ENCODE data around the gene ZSCAN22.

Gene ZSCAN22

DNA sequence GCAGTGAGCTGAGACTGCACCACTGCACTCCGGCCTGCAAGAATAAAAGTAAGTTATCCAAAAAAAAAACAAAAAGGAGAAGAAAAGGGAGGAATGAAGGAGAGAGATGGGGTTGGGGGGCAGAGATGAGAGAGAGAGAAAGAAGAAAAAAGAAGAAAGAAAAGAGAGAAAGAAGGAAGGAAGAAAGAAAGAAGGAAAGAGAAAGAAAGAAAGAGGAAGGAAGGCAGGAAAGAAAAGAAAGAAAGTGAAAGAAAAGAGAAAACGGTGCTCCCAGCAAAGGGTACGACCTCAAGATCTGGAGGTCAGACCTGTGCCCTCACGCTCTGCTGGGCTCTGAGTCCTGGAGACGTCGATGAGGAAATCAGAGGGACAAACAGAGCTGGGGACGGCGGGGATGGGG lies 22.8 kb downstream of the ZSCAN22 start:
- H3K9ac ChIP-seq (ENCODE audit: low read depth, low read length, poor library complexity, severe bottlenecking), result peak overlapping the region; percentile 15
- no peaks in the 10 kb centered on the region for H4K20me1 ChIP-seq (ENCODE audit: insufficient read depth, low read length, poor library complexity, severe bottlenecking)
- H3K36me3 ChIP-seq (ENCODE audit: insufficient read depth, low read length), result no peaks in the 10 kb centered on the region
- H3K9me2 ChIP-seq (replicated peaks; ENCODE audit: low read depth, low read length), result no peaks in the 10 kb centered on the region
- H3K9me3 ChIP-seq (ENCODE audit: insufficient read depth, low read depth, low read length), result no peaks in the 10 kb centered on the region
- no peaks in the 10 kb centered on the region for H3F3A ChIP-seq (ENCODE audit: low read depth)
- H3K79me2 ChIP-seq (ENCODE audit: insufficient read depth, low read length), result peaks cover 25% of the 10 kb centered on the region
- TF ChIP-seq, protein P1, sequence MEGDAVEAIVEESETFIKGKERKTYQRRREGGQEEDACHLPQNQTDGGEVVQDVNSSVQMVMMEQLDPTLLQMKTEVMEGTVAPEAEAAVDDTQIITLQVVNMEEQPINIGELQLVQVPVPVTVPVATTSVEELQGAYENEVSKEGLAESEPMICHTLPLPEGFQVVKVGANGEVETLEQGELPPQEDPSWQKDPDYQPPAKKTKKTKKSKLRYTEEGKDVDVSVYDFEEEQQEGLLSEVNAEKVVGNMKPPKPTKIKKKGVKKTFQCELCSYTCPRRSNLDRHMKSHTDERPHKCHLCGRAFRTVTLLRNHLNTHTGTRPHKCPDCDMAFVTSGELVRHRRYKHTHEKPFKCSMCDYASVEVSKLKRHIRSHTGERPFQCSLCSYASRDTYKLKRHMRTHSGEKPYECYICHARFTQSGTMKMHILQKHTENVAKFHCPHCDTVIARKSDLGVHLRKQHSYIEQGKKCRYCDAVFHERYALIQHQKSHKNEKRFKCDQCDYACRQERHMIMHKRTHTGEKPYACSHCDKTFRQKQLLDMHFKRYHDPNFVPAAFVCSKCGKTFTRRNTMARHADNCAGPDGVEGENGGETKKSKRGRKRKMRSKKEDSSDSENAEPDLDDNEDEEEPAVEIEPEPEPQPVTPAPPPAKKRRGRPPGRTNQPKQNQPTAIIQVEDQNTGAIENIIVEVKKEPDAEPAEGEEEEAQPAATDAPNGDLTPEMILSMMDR (conservative IDR thresholded peaks at IDR 0.05; ENCODE audit: low read length), result no peak
- no peak for TF ChIP-seq EZH2phosphoT487 (IDR thresholded peaks at IDR 0.05; ENCODE audit: borderline replicate concordance)
- H3K4me1 ChIP-seq (ENCODE audit: insufficient read depth, low read length, poor library complexity, severe bottlenecking), result peaks cover 23% of the 10 kb centered on the region
- no peaks in the 10 kb centered on the region for H3K27me3 ChIP-seq (ENCODE audit: insufficient read depth, low read length, poor library complexity, severe bottlenecking)
- peak overlapping the region; percentile 84 for H3K4me2 ChIP-seq (ENCODE audit: low read depth, low read length, poor library complexity, severe bottlenecking)
- H2AFZ ChIP-seq (ENCODE audit: low read length), result no peak overlapping the region
- H3K4me3 ChIP-seq (ENCODE audit: low read length, poor library complexity, severe bottlenecking), result peak overlapping the region; percentile 11

DNA sequence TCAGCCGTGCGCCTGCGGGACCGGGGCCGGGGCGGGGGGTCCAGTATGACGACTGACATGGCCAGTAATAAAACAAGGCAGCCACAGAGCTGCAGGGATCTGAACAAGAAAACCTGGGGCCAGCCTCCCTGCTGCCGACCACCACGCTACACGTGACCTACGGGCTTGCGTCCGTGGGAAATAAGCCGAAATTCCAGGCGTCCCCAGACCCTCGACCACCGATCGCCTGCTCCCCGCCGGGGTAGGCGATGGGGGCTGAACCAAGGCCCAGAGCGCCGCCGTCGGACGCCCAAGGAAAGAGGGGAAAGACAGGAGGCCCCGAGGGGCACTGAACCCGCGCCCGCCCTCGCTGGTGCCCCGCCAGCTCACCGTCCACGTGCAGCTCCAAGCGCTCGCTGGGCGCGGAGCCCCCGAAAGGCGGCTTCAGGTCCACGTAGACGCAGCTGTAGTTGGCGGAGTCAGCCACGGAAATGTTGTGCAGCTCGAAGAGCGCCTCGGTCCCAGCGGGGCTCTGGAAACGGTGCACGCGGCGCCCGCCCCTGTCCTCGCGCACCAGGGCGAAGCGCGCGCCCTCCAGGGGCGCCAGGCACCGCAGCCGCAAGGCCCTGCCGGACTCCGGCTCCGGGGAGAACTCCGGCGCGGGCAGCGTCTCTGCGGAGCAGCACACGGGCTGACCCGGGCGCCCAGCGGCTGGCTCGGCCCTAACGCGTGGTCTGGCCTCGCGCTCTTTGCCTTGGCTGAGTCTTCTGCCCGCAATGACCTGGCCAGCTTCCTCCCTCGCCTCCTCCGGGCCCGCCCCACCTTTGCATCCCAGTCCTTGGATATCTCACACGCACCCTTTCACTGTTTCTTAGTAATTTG lies 23.4 kb downstream of the ZSCAN22 start:
- Histone ChIP-seq H3K27me3 (ENCODE audit: insufficient read depth, low read length, poor library complexity, severe bottlenecking) (no peaks in the 10 kb centered on the region), H4K20me1 (ENCODE audit: insufficient read depth, low read length, poor library complexity, severe bottlenecking) (no peaks in the 10 kb centered on the region), H3K9me3 (ENCODE audit: insufficient read depth, low read depth, low read length) (no peaks in the 10 kb centered on the region), H2AFZ (ENCODE audit: low read length) (no peak overlapping the region), H3K4me1 (ENCODE audit: insufficient read depth, low read length, poor library complexity, severe bottlenecking) (peaks cover 23% of the 10 kb centered on the region), H3K79me2 (ENCODE audit: insufficient read depth, low read length) (peaks cover 25% of the 10 kb centered on the region), H3K9me2 (replicated peaks; ENCODE audit: low read depth, low read length) (no peaks in the 10 kb centered on the region), H3K4me2 (ENCODE audit: low read depth, low read length, poor library complexity, severe bottlenecking) (no peak overlapping the region), H3F3A (ENCODE audit: low read depth) (no peaks in the 10 kb centered on the region), H3K4me3 (ENCODE audit: low read length, poor library complexity, severe bottlenecking) (no peak overlapping the region), H3K36me3 (ENCODE audit: insufficient read depth, low read length) (no peaks in the 10 kb centered on the region), H3K9ac (ENCODE audit: low read depth, low read length, poor library complexity, severe bottlenecking) (no peak overlapping the region)
- TF ChIP-seq, protein P1 (conservative IDR thresholded peaks at IDR 0.05; ENCODE audit: low read length), result no peak
- no peak for TF ChIP-seq EZH2phosphoT487 (IDR thresholded peaks at IDR 0.05; ENCODE audit: borderline replicate concordance)

DNA sequence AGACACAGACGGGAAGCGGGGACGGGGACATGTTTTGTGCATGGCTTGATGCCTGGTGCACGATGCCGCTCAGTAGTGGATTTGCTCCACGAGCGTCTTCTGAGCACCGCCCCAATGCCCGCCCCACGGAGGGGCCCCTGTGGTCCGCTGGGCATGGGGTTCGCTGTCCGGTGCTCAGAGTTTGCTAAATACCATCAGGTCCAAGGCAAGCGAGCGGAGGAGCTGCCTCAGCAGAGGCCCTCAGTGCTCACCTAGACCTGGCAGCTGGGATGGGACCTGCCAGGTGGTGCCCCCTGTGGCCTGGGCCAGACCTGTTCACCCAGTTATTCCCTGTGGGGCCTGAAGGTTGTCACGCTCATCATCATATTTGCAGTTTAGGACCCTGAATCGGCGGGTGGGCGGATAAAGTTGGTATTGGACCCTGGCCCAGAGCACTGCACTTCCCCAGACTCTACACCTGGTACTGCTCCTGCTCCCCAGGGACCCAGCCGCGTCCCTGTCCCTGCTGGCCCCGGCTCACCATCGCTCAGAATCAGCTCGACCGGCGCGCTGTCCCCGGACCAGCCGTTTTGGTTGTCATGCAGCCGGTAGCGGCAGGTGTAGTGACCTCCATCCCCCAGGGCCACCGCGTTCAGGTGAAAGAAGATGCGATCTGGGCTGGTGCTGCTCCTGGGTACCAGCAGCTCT lies 24.2 kb downstream of the ZSCAN22 start:
- Histone ChIP-seq H2AFZ (ENCODE audit: low read length) (no peak overlapping the region), H3K36me3 (ENCODE audit: insufficient read depth, low read length) (no peaks in the 10 kb centered on the region), H3K79me2 (ENCODE audit: insufficient read depth, low read length) (peaks cover 19% of the 10 kb centered on the region), H3F3A (ENCODE audit: low read depth) (no peaks in the 10 kb centered on the region), H3K9me3 (ENCODE audit: insufficient read depth, low read depth, low read length) (no peaks in the 10 kb centered on the region), H3K27me3 (ENCODE audit: insufficient read depth, low read length, poor library complexity, severe bottlenecking) (no peaks in the 10 kb centered on the region), H3K9me2 (replicated peaks; ENCODE audit: low read depth, low read length) (no peaks in the 10 kb centered on the region), H3K4me3 (ENCODE audit: low read length, poor library complexity, severe bottlenecking) (no peak overlapping the region), H3K9ac (ENCODE audit: low read depth, low read length, poor library complexity, severe bottlenecking) (no peak overlapping the region), H4K20me1 (ENCODE audit: insufficient read depth, low read length, poor library complexity, severe bottlenecking) (no peaks in the 10 kb centered on the region), H3K4me2 (ENCODE audit: low read depth, low read length, poor library complexity, severe bottlenecking) (no peak overlapping the region), H3K4me1 (ENCODE audit: insufficient read depth, low read length, poor library complexity, severe bottlenecking) (peaks cover 18% of the 10 kb centered on the region)
- TF ChIP-seq EZH2phosphoT487 (IDR thresholded peaks at IDR 0.05; ENCODE audit: borderline replicate concordance), result no peak
- TF ChIP-seq, protein P1 (conservative IDR thresholded peaks at IDR 0.05; ENCODE audit: low read length), result no peak

Measured in Loucy (cell line).